ENCODE results near the gene TACSTD2. TPM values are rescaled to one million over a fixed set of nuclear protein-coding genes. Genes with fewer than 3 reads are reported as not detected.

TACSTD2 gene
- total RNA-seq, 1 experiment from 2014 or later = 1.2 TPM

DNA sequence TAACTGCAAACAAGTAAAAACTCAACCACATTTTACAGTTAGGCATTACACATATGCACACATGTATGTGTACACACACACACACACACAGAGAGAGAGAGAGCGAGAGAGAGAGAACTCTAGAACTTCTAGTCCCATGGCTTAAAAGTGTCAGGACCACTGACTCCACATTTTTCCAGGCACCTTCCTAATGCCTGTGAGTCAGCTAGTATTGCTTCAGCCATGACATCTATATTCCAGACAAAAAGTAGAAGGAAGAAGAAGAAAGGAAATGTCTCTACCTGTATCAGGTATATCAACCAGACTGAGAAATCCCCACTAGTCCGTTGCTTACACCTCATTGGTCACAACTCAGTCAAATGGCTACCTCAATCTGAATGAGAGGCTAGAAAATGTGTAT lies 31.9 kb upstream of the TACSTD2 start:
- Histone ChIP-seq H4K20me1 (ENCODE audit: control insufficient read depth, insufficient read depth, insufficient read length) (no peaks in the 10 kb centered on the region), H3K4me1 (ENCODE audit: insufficient read depth, low read length) (no peaks in the 10 kb centered on the region), H2BK5ac (ENCODE audit: insufficient read length, low read length) (no peak overlapping the region), H4K5ac (ENCODE audit: insufficient read length, low read depth, low read length) (no peak overlapping the region), H3K14ac (ENCODE audit: insufficient read depth, low read length) (no peak overlapping the region), H3K18ac (ENCODE audit: insufficient read length, low read depth, low read length) (no peak overlapping the region), H2BK20ac (ENCODE audit: low read depth, low read length, poor library complexity, severe bottlenecking) (no peak overlapping the region), H3K23me2 (ENCODE audit: insufficient read length, low read depth, low read length, poor library complexity, severe bottlenecking) (no peaks in the 10 kb centered on the region), H3K9ac (ENCODE audit: extremely low read depth, insufficient read length, low read length) (no peak overlapping the region), H4K91ac (ENCODE audit: insufficient read length, low read depth, low read length) (no peak overlapping the region), H3K27ac (ENCODE audit: insufficient read length, low read depth, low read length) (no peak overlapping the region), H2BK12ac (ENCODE audit: insufficient read length, low read depth, low read length) (no peak overlapping the region), H3K79me1 (ENCODE audit: insufficient read depth, low read depth, low read length, poor library complexity, severe bottlenecking) (no peaks in the 10 kb centered on the region), H3K23ac (ENCODE audit: insufficient read length, low read depth, low read length) (no peak overlapping the region), H3K4ac (ENCODE audit: low read depth, low read length) (no peak overlapping the region), H2BK15ac (ENCODE audit: low read depth, low read length) (no peak overlapping the region), H4K8ac (replicated peaks; ENCODE audit: insufficient read length, low read depth, low read length) (no peak overlapping the region), H3K4me2 (ENCODE audit: insufficient read depth, insufficient read length, low read length) (no peak overlapping the region), H2BK120ac (ENCODE audit: low read depth, low read length, poor library complexity, severe bottlenecking) (no peak overlapping the region), H3K79me2 (ENCODE audit: insufficient read depth, low read length) (no peaks in the 10 kb centered on the region), H3T11ph (ENCODE audit: low read length) (no peak overlapping the region), H3K27me3 (ENCODE audit: insufficient read depth, low read length) (no peaks in the 10 kb centered on the region), H2AK5ac (ENCODE audit: insufficient read length, low read length) (no peak overlapping the region), H3K9me3 (ENCODE audit: control insufficient read depth, low read depth, low read length) (no peaks in the 10 kb centered on the region), H2AFZ (ENCODE audit: low read length) (no peak overlapping the region), H3K56ac (ENCODE audit: insufficient read length, low read depth, low read length) (no peak overlapping the region)
- no peak for DNase-seq
- Mint-ChIP-seq H3K9me3 (peaks cover 2 to 5% of the 10 kb centered on the region in 2 experiments; a peak in 2 of 5 replicates), H3K4me3 (no peak overlapping the region), H3K27ac (no peak overlapping the region), H3K27me3 (ENCODE audit: low read depth) (no peaks in the 10 kb centered on the region), H3K4me1 (peaks cover 5 to 6% of the 10 kb centered on the region in 2 experiments; a peak in 2 of 4 replicates), H3K36me3 (ENCODE audit: insufficient read depth in 1 of 3, low read depth in 3 of 3) (no peaks in the 10 kb centered on the region)
- TF ChIP-seq, protein P1, sequence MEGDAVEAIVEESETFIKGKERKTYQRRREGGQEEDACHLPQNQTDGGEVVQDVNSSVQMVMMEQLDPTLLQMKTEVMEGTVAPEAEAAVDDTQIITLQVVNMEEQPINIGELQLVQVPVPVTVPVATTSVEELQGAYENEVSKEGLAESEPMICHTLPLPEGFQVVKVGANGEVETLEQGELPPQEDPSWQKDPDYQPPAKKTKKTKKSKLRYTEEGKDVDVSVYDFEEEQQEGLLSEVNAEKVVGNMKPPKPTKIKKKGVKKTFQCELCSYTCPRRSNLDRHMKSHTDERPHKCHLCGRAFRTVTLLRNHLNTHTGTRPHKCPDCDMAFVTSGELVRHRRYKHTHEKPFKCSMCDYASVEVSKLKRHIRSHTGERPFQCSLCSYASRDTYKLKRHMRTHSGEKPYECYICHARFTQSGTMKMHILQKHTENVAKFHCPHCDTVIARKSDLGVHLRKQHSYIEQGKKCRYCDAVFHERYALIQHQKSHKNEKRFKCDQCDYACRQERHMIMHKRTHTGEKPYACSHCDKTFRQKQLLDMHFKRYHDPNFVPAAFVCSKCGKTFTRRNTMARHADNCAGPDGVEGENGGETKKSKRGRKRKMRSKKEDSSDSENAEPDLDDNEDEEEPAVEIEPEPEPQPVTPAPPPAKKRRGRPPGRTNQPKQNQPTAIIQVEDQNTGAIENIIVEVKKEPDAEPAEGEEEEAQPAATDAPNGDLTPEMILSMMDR (conservative IDR thresholded peaks at IDR 0.05) = no peak
- WGBS (ENCODE audit: extremely low coverage, insufficient read length, low lambda C conversion rate) = no CpG with 5 or more reads among the region's 2 CpGs
